CD8-positive, alpha-beta memory T cell (primary cell): ENCODE measurements around the gene TSR2. TPM values are rescaled to one million over a fixed set of nuclear protein-coding genes. Genes with fewer than 3 reads are reported as not detected.
"Not testable (repeated sequence)": the region's sequence is repeated elsewhere in the genome, so short reads cannot be mapped to it uniquely, and the experiment has no call there.

ENCODE experiments used
- CTCF ChIA-PET: fragments of 350-600 bp; sonication (Branson Sonifier 250); formaldehyde crosslinking; loops from one replicate; lab custom pipeline; 2021; ENCODE audit warnings: antibody characterized with exemption; lab: Charles Lee
- POLR2A ChIA-PET: fragments of 350-600 bp; sonication (Branson Sonifier 250); formaldehyde crosslinking; loops from one replicate; lab custom pipeline; 2021; ENCODE audit warnings: antibody characterized with exemption; lab: Charles Lee
- DNase-seq, 5 donors: peaks; one replicate each; pipeline versions ENCODE4 v3.0.0 to v3.0.0-alpha.2; 2020 to 2022; ENCODE audit warnings: mixed read lengths in 1 of 5
- H3K27ac ChIP-seq: one replicate; pipeline ENCODE4 v1.7.0; 2013; ENCODE audit warnings: low read depth, mild to moderate bottlenecking, low read length, moderate library complexity
- H3K27me3 ChIP-seq: 2 replicates; pipeline ENCODE4 v1.7.0; 2013; ENCODE audit warnings: low read length, mild to moderate bottlenecking; ENCODE audit not compliant: insufficient read depth, poor library complexity, severe bottlenecking
- H3K36me3 ChIP-seq: 2 replicates; pipeline ENCODE4 v1.7.0; 2013; ENCODE audit warnings: mild to moderate bottlenecking, low read length, moderate library complexity; ENCODE audit not compliant: insufficient read depth
- H3K4me1 ChIP-seq: 2 replicates; pipeline ENCODE4 v1.7.0; 2013; ENCODE audit warnings: mild to moderate bottlenecking, low read length, moderate library complexity; ENCODE audit not compliant: insufficient read depth
- H3K4me3 ChIP-seq: 2 replicates; pipeline ENCODE4 v1.7.0; 2013; ENCODE audit warnings: mild to moderate bottlenecking, low read length
- H3K9me3 ChIP-seq: 2 replicates; pipeline ENCODE4 v1.7.0; 2013; ENCODE audit warnings: mild to moderate bottlenecking, low read length
- H3K27ac Mint-ChIP-seq, 8 donors: one replicate each; pipeline ENCODE4 v1.8.0; 2020 to 2021; ENCODE audit warnings: mixed read lengths in 8 of 8, mild to moderate bottlenecking in 6 of 8, inconsistent platforms in 3 of 8, moderate library complexity in 3 of 8
- H3K27me3 Mint-ChIP-seq, 2 donors: one replicate each; pipeline ENCODE4 v1.8.0; 2020 to 2021; ENCODE audit warnings: mixed read lengths in 2 of 2, mild to moderate bottlenecking in 1 of 2, moderate library complexity in 1 of 2
- H3K36me3 Mint-ChIP-seq, 3 donors: one replicate each; pipeline ENCODE4 v1.8.0; 2020 to 2021; ENCODE audit warnings: mixed read lengths in 3 of 3, inconsistent platforms in 1 of 3, mild to moderate bottlenecking in 1 of 3
- H3K4me1 Mint-ChIP-seq, 3 donors: one replicate each; pipeline ENCODE4 v1.8.0; 2020 to 2021; ENCODE audit warnings: mixed read lengths in 3 of 3, inconsistent platforms in 1 of 3, mild to moderate bottlenecking in 1 of 3
- H3K4me3 Mint-ChIP-seq, 7 donors: one replicate each; pipeline ENCODE4 v1.8.0; 2020 to 2021; ENCODE audit warnings: mixed read lengths in 7 of 7, mild to moderate bottlenecking in 6 of 7, moderate library complexity in 4 of 7, inconsistent platforms in 2 of 7
- H3K9me3 Mint-ChIP-seq, 5 donors: one replicate each; pipeline ENCODE4 v1.8.0; 2020 to 2022; ENCODE audit warnings: mixed read lengths in 5 of 5, mild to moderate bottlenecking in 3 of 5, moderate library complexity in 2 of 5, inconsistent platforms in 1 of 5
- polyA plus RNA-seq: library from polyadenylated mRNA; unstranded; fragments of 300-500 nt; fragmentation: Illumina TruSeq; gene quantifications from one replicate; pipeline ENCODE4 v1.2.3, GENCODE V29; 2021
- total RNA-seq, 2 experiments: library from RNA; stranded (reverse); gene quantifications; one replicate each; pipeline ENCODE4 v1.2.3, GENCODE V29; 2021

Gene TSR2
- total and polyA plus RNA-seq, 3 experiments from 2014 or later, result 53.5 to 67.7 (median 56.4) TPM

GRCh38 chrX:54482839-54483593 lies 42.8 kb downstream of the TSR2 start:
- H3K9me3 Mint-ChIP-seq, result no peaks in the 10 kb centered on the region
- H3K4me3 Mint-ChIP-seq, result no peak overlapping the region
- Histone ChIP-seq H3K9me3 (no peaks in the 10 kb centered on the region), H3K36me3 (no peaks in the 10 kb centered on the region), H3K4me1 (no peaks in the 10 kb centered on the region), H3K27ac (no peak overlapping the region), H3K4me3 (no peak overlapping the region), H3K27me3 (no peaks in the 10 kb centered on the region)
- H3K36me3 Mint-ChIP-seq, result no peaks in the 10 kb centered on the region
- H3K27me3 Mint-ChIP-seq, result peaks cover 0 to 14% of the 10 kb centered on the region in 2 donors
- ChIA-PET CTCF (no interaction called here), POLR2A (no interaction called here)
- H3K27ac Mint-ChIP-seq, result no peak overlapping the region
- no peaks in the 10 kb centered on the region for H3K4me1 Mint-ChIP-seq
- DNase-seq, result no peak

GRCh38 chrX:54483946-54484345 lies 43.7 kb downstream of the TSR2 start:
- Histone ChIP-seq H3K4me3 (no peak overlapping the region), H3K27ac (no peak overlapping the region), H3K4me1 (no peaks in the 10 kb centered on the region), H3K9me3 (no peaks in the 10 kb centered on the region), H3K27me3 (no peaks in the 10 kb centered on the region), H3K36me3 (no peaks in the 10 kb centered on the region)
- POLR2A ChIA-PET, result no interaction called here
- DNase-seq, result no peak
- Mint-ChIP-seq H3K27ac (peak overlapping the region in 1 of 8 donors; percentile 15), H3K4me3 (no peak overlapping the region), H3K9me3 (no peaks in the 10 kb centered on the region), H3K36me3 (no peaks in the 10 kb centered on the region), H3K27me3 (peaks cover 5 to 14% of the 10 kb centered on the region in 2 donors), H3K4me1 (no peaks in the 10 kb centered on the region)
- CTCF ChIA-PET, result no interaction called here

- Mint-ChIP-seq H3K4me3 (no peak overlapping the region), H3K36me3 (no peaks in the 10 kb centered on the region), H3K9me3 (no peaks in the 10 kb centered on the region), H3K27ac (no peak overlapping the region), H3K4me1 (no peaks in the 10 kb centered on the region), H3K27me3 (peaks cover 5 to 12% of the 10 kb centered on the region in 2 donors)
- no peak for DNase-seq
- Histone ChIP-seq H3K27me3 (no peaks in the 10 kb centered on the region), H3K9me3 (no peaks in the 10 kb centered on the region), H3K27ac (no peak overlapping the region), H3K36me3 (no peaks in the 10 kb centered on the region), H3K4me1 (no peaks in the 10 kb centered on the region), H3K4me3 (no peak overlapping the region)
- CTCF ChIA-PET, result no interaction called here
- POLR2A ChIA-PET, result no interaction called here
These were observed 44.5 kb downstream of the TSR2 start for GRCh38 chrX:54484666-54485065.

DNA sequence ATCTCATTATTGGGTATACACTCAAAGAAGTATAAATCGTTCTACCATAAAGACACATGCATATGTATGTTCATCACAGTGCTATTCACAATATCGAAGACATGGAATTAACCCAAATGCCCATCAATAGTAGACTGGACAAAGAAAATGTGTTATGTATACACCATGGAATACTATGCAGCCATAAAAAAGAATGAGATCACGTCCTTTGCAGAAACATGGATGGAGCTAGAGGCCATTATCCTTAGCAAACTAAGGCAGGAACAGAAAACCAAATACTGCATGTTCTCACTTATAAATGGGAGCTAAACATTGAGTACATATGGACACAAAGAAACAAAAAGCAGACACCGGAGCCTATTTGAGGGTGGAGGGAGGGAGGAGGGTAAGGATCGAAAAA lies 49.6 kb downstream of the TSR2 start:
- H3K36me3 Mint-ChIP-seq, H3K4me3 Mint-ChIP-seq, H3K9me3 ChIP-seq, POLR2A ChIA-PET, H3K27ac Mint-ChIP-seq, H3K4me3 ChIP-seq, H3K27ac ChIP-seq, DNase-seq, H3K36me3 ChIP-seq, H3K4me1 ChIP-seq, H3K4me1 Mint-ChIP-seq, H3K9me3 Mint-ChIP-seq, CTCF ChIA-PET, H3K27me3 ChIP-seq: not testable (repeated sequence)
- peaks cover 13 to 20% of the 10 kb centered on the region in 2 donors for H3K27me3 Mint-ChIP-seq

DNA sequence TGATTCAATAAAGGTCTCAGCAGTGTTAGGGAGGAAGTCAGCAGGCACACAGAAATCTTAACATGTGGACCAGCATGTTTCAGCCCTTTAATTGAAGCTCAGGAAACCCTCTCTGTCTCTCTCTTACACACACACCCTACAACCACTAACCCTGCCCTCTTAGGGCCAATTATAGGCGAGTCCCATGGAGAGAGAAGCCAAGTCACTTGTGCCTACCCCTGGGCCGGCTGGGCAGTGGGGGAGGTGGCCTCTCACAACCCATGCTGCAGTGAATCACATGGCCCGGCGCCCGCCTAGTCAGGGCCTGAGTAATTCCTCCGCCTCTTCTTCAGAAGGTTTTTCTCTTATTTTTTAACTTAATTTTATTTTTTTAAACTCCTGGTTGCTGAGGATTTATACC lies 52.1 kb downstream of the TSR2 start:
- Histone ChIP-seq H3K27ac (no peak overlapping the region), H3K4me1 (no peaks in the 10 kb centered on the region), H3K9me3 (no peaks in the 10 kb centered on the region), H3K27me3 (no peaks in the 10 kb centered on the region), H3K4me3 (no peak overlapping the region), H3K36me3 (no peaks in the 10 kb centered on the region)
- H3K4me3 Mint-ChIP-seq, result no peak overlapping the region
- DNase-seq, result no peak
- H3K36me3 Mint-ChIP-seq, result peaks cover 0 to 1% (median 0%) of the 10 kb centered on the region in 3 donors
- peaks cover 16 to 22% of the 10 kb centered on the region in 2 donors for H3K27me3 Mint-ChIP-seq
- peaks cover 0 to 6% (median 4%) of the 10 kb centered on the region in 3 donors for H3K4me1 Mint-ChIP-seq
- no peak overlapping the region for H3K27ac Mint-ChIP-seq
- ChIA-PET POLR2A (no interaction called here), CTCF (no interaction called here)
- H3K9me3 Mint-ChIP-seq, result peaks cover 0 to 3% (median 0%) of the 10 kb centered on the region in 5 donors

DNA sequence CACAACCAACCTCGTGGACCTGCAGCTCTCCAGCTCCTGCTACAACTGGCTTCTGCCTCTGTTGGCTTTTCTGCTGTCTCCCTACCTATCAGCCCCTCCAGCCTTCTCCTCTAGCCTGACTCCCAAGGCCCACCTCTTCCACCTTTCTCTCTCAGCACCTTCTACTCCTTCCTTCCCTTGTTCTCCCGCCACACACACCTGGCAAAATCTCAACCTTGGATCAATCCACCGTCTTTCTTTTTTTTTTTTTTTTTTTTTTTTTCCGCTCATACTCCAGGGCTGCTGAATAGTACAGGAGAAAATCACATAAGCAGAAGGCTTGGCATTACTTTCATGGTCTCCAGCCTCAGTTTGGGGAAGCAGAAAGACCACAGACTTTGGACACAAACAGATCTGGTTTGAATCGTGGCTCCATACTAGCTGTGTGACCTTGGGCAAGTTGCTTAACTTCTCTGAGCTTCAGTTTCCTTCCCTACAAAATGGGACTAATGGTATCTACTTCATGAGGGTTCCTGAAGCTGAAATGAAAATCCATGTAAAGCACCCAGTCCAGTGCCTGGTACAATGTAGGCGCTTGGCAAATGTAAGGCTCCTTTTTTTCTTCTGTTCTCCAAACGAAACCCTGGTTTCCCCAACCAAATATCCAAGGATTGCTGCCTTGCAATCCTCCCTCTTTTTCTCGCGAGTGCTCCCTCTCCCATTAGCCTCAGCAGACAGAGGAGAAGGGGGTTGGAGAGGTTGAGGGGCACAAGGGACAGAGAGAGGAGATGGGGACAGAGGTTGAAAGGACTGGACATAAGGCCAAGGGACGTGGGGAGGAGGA lies 54.2 kb downstream of the TSR2 start:
- H3K4me3 Mint-ChIP-seq, result peak overlapping the region in 5 of 7 donors; percentile 8 to 59 (median 14)
- POLR2A ChIA-PET, result no interaction called here

More for the DNA sequence above, 54.2 kb downstream of the TSR2 start:
- Histone ChIP-seq H3K4me3 (no peak overlapping the region), H3K36me3 (no peaks in the 10 kb centered on the region), H3K27ac (no peak overlapping the region), H3K9me3 (no peaks in the 10 kb centered on the region), H3K27me3 (no peaks in the 10 kb centered on the region), H3K4me1 (no peaks in the 10 kb centered on the region)
- Mint-ChIP-seq H3K27ac (no peak overlapping the region), H3K9me3 (peaks cover 0 to 3% (median 0%) of the 10 kb centered on the region in 5 donors), H3K4me1 (peaks cover 0 to 6% (median 4%) of the 10 kb centered on the region in 3 donors), H3K36me3 (peaks cover 0 to 1% (median 0%) of the 10 kb centered on the region in 3 donors), H3K27me3 (peaks cover 25 to 27% of the 10 kb centered on the region in 2 donors)
- CTCF ChIA-PET, result no interaction called here
- DNase-seq, result no peak

Other genes with a start within 250 kb of the TSR2 start
- gene WNK3, start 82.4 kb upstream of the TSR2 start, total RNA-seq, result under 1 TPM; 0.13 TPM
- 0.13 TPM for gene WNK3, start 82.4 kb upstream of the TSR2 start, polyA plus RNA-seq
- gene FGD1, start 55.8 kb downstream of the TSR2 start, total RNA-seq, result under 1 TPM in 1 of 2 experiments, not detected in 1; 0.07 TPM
- gene FGD1, start 55.8 kb downstream of the TSR2 start, polyA plus RNA-seq, result 0.67 TPM
- gene GNL3L, start 89.8 kb downstream of the TSR2 start, total RNA-seq, result 10 to 100 TPM; 92.1 to 92.8 TPM
- 56.1 TPM for gene GNL3L, start 89.8 kb downstream of the TSR2 start, polyA plus RNA-seq